Uterus (tissue), 4 donors: Measurements from ENCODE around the gene RRBP1. TPM values are rescaled to one million over a fixed set of nuclear protein-coding genes. Genes with fewer than 3 reads are reported as not detected.

Experiments
- DNase-seq, 2 donors: peaks; one replicate each; pipeline ENCODE4 v3.0.0-alpha.2; 2019 to 2020
- H3K27ac ChIP-seq, 2 donors: fragments of 200-600 bp; sonication (generic); 1 replicate in 1 of 2; 2 replicates in 1 of 2; pipeline ENCODE4 v1.5.1; 2016 to 2018
- H3K27me3 ChIP-seq, 2 donors: fragments of 200-600 bp; sonication (generic); one replicate each; pipeline ENCODE4 v1.5.1; 2018 to 2019; ENCODE audit warnings: control low read depth in 1 of 2
- H3K36me3 ChIP-seq, 2 donors: fragments of 200-600 bp; sonication (generic); one replicate each; pipeline ENCODE4 v1.5.1; 2019; ENCODE audit warnings: control low read depth in 1 of 2
- H3K4me1 ChIP-seq, 2 donors: fragments of 200-600 bp; sonication (generic); one replicate each; pipeline ENCODE4 v1.5.1; 2018 to 2019; ENCODE audit warnings: control low read depth in 1 of 2
- H3K4me3 ChIP-seq, 2 donors: fragments of 200-600 bp; sonication (generic); 1 replicate in 1 of 2; 2 replicates in 1 of 2; pipeline ENCODE4 v1.5.1; 2018 to 2019; ENCODE audit warnings: mild to moderate bottlenecking in 1 of 2
- H3K9me3 ChIP-seq, 2 donors: fragments of 200-600 bp; sonication (generic); one replicate each; pipeline ENCODE4 v1.5.1; 2019; ENCODE audit warnings: control low read depth in 1 of 2
- CTCF ChIP-seq, 4 experiments: fragments of 200-600 bp in 2 of 4; fragments of 450-650 bp in 2 of 4; sonication (generic) in 2 of 4; IDR thresholded peaks; one replicate each; pipeline ENCODE4 v1.5.1; 2016 to 2019; ENCODE audit warnings: antibody characterized with exemption in 4 of 4, mild to moderate bottlenecking in 2 of 4, moderate library complexity in 1 of 4
- POLR2A ChIP-seq, 2 donors: fragments of 450-650 bp; IDR thresholded peaks; one replicate each; pipeline ENCODE4 v1.6.1; 2016; ENCODE audit warnings: antibody characterized with exemption in 2 of 2, mild to moderate bottlenecking in 1 of 2, moderate library complexity in 1 of 2
- intact Hi-C: fragments of 100-400 bp; cut with DNase I; formaldehyde crosslinking; loops from one replicate; pipeline ENCODE4 v1.15.1; 2023; ENCODE audit warnings: low total_unique reads
- total RNA-seq, 4 donors: library from RNA; depleted of rRNA in 3 of 4; stranded (reverse); fragments of >200 nt in 3 of 4; gene quantifications; one replicate each; pipeline versions ENCODE4 v1.1.0 to v1.2.4, GENCODE V29; 2014 to 2023
- donor health status: DM: yes; HTN: yes; CAD: no.

RRBP1 gene
- total RNA-seq, 4 donors from 2014 or later: 13.2 to 172 (median 96.9) TPM

GRCh38 chr20:17622086-17622850 is 59.8 kb downstream of the RRBP1 start:
- peak in 1 of 2 donors; percentile 9 for DNase-seq
- intact Hi-C loops: no loop called here
- no peaks in the 10 kb centered on the region for H3K9me3 ChIP-seq

GRCh38 chr20:17621229-17621968 is 60.6 kb downstream of the RRBP1 start:
- no peaks in the 10 kb centered on the region for H3K36me3 ChIP-seq
- H3K4me1 ChIP-seq: no peaks in the 10 kb centered on the region
- H3K27me3 ChIP-seq: no peaks in the 10 kb centered on the region
- peak in 1 of 2 donors; percentile 10 for DNase-seq
- no peak overlapping the region for H3K27ac ChIP-seq
- H3K9me3 ChIP-seq: no peaks in the 10 kb centered on the region
- intact Hi-C loops: no loop called here
- TF ChIP-seq CTCF (IDR thresholded peaks at IDR 0.05) (no peak), POLR2A (IDR thresholded peaks at IDR 0.05) (no peak)
- no peak overlapping the region for H3K4me3 ChIP-seq

More at GRCh38 chr20:17622086-17622850, 59.8 kb downstream of the RRBP1 start:
- H3K27me3 ChIP-seq: no peaks in the 10 kb centered on the region
- no peak overlapping the region for H3K27ac ChIP-seq
- no peaks in the 10 kb centered on the region for H3K36me3 ChIP-seq
- no peak overlapping the region for H3K4me3 ChIP-seq
- H3K4me1 ChIP-seq: no peaks in the 10 kb centered on the region
- TF ChIP-seq POLR2A (IDR thresholded peaks at IDR 0.05) (no peak), CTCF (IDR thresholded peaks at IDR 0.05) (no peak)

GRCh38 chr20:17620371-17621228 is 61.4 kb downstream of the RRBP1 start:
- no peak overlapping the region for H3K27ac ChIP-seq
- no peak overlapping the region for H3K4me3 ChIP-seq
- intact Hi-C loops: no loop called here
- no peaks in the 10 kb centered on the region for H3K36me3 ChIP-seq
- H3K27me3 ChIP-seq: no peaks in the 10 kb centered on the region
- H3K4me1 ChIP-seq: no peaks in the 10 kb centered on the region
- DNase-seq: peak in 1 of 2 donors; percentile 14
- TF ChIP-seq POLR2A (IDR thresholded peaks at IDR 0.05): no peak
- no peak for TF ChIP-seq CTCF (IDR thresholded peaks at IDR 0.05)
- no peaks in the 10 kb centered on the region for H3K9me3 ChIP-seq

GRCh38 chr20:17619351-17620093 is 62.5 kb downstream of the RRBP1 start:
- DNase-seq: peak in 1 of 2 donors; percentile 14
- H3K36me3 ChIP-seq: no peaks in the 10 kb centered on the region
- no peak for TF ChIP-seq CTCF (IDR thresholded peaks at IDR 0.05)

More at GRCh38 chr20:17619351-17620093, 62.5 kb downstream of the RRBP1 start:
- Histone ChIP-seq H3K27me3 (no peaks in the 10 kb centered on the region), H3K4me1 (peaks cover 0 to 5% of the 10 kb centered on the region in 2 donors), H3K27ac (no peak overlapping the region), H3K9me3 (no peaks in the 10 kb centered on the region), H3K4me3 (no peak overlapping the region)
- intact Hi-C loops: loop anchor here (5.0 kb wide), 1 partner anchor 117 kb away; no protein-coding TSS in a partner anchor
